Natural killer cell treated with Interleukin-12 subunit alpha and Interleukin-12 subunit beta and Interleukin-15 and Interleukin-18, amount 100 ng/mL, for 72 hours (primary cell): Measurements from ENCODE around the gene TTBK1. TPM values are rescaled to one million over a fixed set of nuclear protein-coding genes. Genes with fewer than 3 reads are reported as not detected.

Source experiments
- ATAC-seq, 2 donors: fragments of 150-1000 bp; cut with Tn5 transposase in 1 of 2; sonication (Bioruptor Pico), chemical (Tn5 transposase) in 1 of 2; 2 replicates each; pipeline ENCODE4 v1.10.0; 2021
- DNase-seq: peaks from one replicate; pipeline ENCODE4 v3.0.0; 2022; ENCODE audit warnings: low spot score
- H3K27ac Mint-ChIP-seq, 2 donors: 1 replicate in 1 of 2; 2 replicates in 1 of 2; pipeline ENCODE4 v1.8.0; 2022; ENCODE audit warnings: mixed read lengths in 2 of 2, mild to moderate bottlenecking in 1 of 2, moderate library complexity in 1 of 2
- H3K27me3 Mint-ChIP-seq, 2 donors: 1 replicate in 1 of 2; 2 replicates in 1 of 2; pipeline ENCODE4 v1.8.0; 2022; ENCODE audit warnings: mixed read lengths in 2 of 2
- H3K36me3 Mint-ChIP-seq: one replicate; pipeline ENCODE4 v1.8.0; 2022; ENCODE audit warnings: mixed read lengths
- H3K4me1 Mint-ChIP-seq, 2 donors: 1 replicate in 1 of 2; 2 replicates in 1 of 2; pipeline ENCODE4 v1.8.0; 2022; ENCODE audit warnings: low read depth in 2 of 2, mixed read lengths in 2 of 2, mild to moderate bottlenecking in 1 of 2
- H3K4me3 Mint-ChIP-seq: one replicate; pipeline ENCODE4 v1.8.0; 2022; ENCODE audit warnings: mixed read lengths
- H3K9me3 Mint-ChIP-seq: 2 replicates; pipeline ENCODE4 v1.8.0; 2022; ENCODE audit warnings: mixed read lengths
- total RNA-seq, 2 donors: library from RNA; stranded (reverse); gene quantifications; one replicate each; pipeline ENCODE4 v1.2.3, GENCODE V29; 2022

Gene TTBK1
- total RNA-seq, 2 donors from 2014 or later = 0.75 to 0.81 TPM

GRCh38 chr6:43254846-43255245 is 11.6 kb downstream of the TTBK1 start:
- Mint-ChIP-seq H3K36me3 (no peaks in the 10 kb centered on the region), H3K27me3 (peaks cover 25 to 26% of the 10 kb centered on the region in 2 donors), H3K27ac (no peak overlapping the region), H3K4me1 (peaks cover 10 to 11% of the 10 kb centered on the region in 2 donors), H3K4me3 (no peak overlapping the region), H3K9me3 (no peaks in the 10 kb centered on the region)
- ATAC-seq (no peak), DNase-seq (no peak)

DNA sequence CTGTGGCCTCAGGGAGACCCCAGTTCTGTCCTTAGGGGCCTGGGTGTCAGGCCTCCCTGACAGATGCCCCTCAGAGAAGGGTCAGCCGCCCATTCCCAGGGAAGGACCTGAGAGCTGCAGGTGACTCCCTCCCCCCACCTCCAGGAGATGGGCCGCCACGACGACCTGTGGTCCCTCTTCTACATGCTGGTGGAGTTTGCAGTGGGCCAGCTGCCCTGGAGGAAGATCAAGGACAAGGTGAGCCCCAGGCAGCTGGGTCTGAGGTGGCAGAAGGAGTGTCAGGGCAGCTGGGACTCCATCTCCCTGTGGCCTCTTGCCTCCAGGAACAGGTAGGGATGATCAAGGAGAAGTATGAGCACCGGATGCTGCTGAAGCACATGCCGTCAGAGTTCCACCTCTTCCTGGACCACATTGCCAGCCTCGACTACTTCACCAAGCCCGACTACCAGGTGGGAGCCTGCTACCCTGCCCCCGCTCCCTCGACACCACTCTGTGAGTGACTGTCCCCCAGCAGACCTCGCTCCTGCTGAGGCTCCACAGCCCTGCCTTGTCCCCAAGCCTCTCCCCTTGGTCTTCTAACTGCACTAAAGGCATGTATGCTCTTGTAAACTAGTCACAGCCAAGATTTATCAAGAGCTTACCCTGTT is 12.2 kb downstream of the TTBK1 start:
- no peak overlapping the region for H3K27ac Mint-ChIP-seq
- H3K27me3 Mint-ChIP-seq = peaks cover 25 to 26% of the 10 kb centered on the region in 2 donors
- H3K4me3 Mint-ChIP-seq = no peak overlapping the region
- DNase-seq = no peak
- no peaks in the 10 kb centered on the region for H3K36me3 Mint-ChIP-seq
- H3K4me1 Mint-ChIP-seq = peaks cover 10 to 11% of the 10 kb centered on the region in 2 donors
- ATAC-seq = no peak
- H3K9me3 Mint-ChIP-seq = no peaks in the 10 kb centered on the region

DNA sequence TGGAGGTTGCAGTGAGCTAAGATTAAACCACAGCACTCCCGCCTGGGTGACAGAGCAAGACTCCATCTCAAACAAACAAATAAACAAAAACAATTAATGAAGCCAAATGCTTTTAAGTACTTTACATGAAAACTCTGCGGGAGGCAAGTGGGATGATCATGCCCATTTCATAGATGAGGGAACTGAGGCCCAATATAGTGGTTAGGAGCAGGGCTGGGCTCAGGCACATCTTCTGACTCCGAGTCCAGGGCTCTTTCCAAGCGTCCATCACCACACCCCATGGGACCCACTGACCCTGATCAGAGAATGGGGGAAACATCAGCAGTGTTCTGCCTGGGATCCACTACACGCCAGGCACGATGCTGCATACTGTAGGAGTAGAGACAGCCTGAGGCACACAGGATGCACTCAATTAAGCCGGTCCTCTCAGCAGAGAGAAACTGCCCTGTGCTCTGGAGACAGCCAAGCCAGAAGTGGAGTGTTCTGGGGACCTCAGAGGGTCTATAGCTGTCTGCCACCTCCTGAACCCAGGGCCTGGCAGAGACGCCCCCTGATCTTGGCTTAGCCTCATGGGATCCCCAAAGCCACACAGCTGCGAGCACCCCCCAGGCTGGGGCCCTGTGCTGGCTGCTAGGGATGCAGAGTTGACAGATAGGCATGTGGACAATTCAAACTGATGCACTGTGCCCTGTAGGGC is 13.5 kb downstream of the TTBK1 start:
- Mint-ChIP-seq H3K4me1 (peaks cover 0 to 2% of the 10 kb centered on the region in 2 donors), H3K9me3 (no peaks in the 10 kb centered on the region), H3K4me3 (no peak overlapping the region), H3K27me3 (peaks cover 13 to 14% of the 10 kb centered on the region in 2 donors), H3K36me3 (no peaks in the 10 kb centered on the region), H3K27ac (no peak overlapping the region)
- DNase-seq (no peak), ATAC-seq (no peak)

DNA sequence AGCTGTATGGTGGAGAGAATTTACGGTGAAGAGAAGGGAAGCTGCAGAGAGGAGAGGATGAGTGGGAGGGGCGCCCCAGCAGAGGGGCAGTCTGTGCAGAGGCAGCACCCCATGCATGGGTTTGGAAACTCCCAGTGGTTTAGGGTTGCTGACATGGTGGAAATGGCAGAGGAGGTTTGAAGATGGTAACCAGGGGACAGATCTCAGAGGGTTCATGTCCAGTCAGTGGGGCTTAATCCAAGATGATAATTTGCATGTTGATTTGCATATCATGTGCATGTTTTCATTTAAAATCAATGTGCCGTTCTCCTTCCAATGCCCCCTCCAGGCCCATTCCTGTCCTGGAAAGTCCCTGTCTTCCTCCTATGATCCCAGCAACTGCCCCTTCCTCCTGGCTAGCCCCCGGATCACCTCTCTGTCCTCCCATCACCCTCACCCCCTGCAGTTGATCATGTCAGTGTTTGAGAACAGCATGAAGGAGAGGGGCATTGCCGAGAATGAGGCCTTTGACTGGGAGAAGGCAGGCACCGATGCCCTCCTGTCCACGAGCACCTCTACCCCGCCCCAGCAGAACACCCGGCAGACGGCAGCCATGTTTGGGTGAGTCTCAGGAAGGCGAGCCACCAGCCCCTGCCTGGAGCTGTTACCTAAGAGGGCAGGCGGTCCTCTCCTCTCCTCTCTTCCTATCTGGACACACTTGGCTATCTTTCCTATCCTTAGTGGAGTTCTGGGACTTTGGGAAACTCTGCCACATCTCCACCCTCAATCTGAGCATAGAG is 14.3 kb downstream of the TTBK1 start:
- no peaks in the 10 kb centered on the region for H3K4me1 Mint-ChIP-seq
- ATAC-seq (no peak), DNase-seq (no peak)
- H3K36me3 Mint-ChIP-seq = no peaks in the 10 kb centered on the region
- H3K9me3 Mint-ChIP-seq = no peaks in the 10 kb centered on the region
- H3K4me3 Mint-ChIP-seq = no peak overlapping the region
- no peak overlapping the region for H3K27ac Mint-ChIP-seq
- peaks cover 7 to 10% of the 10 kb centered on the region in 2 donors for H3K27me3 Mint-ChIP-seq

- Mint-ChIP-seq H3K4me3 (no peak overlapping the region), H3K27ac (no peak overlapping the region), H3K36me3 (no peaks in the 10 kb centered on the region), H3K4me1 (no peaks in the 10 kb centered on the region), H3K9me3 (no peaks in the 10 kb centered on the region), H3K27me3 (peaks cover 1 to 5% of the 10 kb centered on the region in 2 donors)
- ATAC-seq = no peak
- no peak for DNase-seq
Observed at GRCh38 chr6:43258180-43258579, 14.9 kb downstream of the TTBK1 start.

DNA sequence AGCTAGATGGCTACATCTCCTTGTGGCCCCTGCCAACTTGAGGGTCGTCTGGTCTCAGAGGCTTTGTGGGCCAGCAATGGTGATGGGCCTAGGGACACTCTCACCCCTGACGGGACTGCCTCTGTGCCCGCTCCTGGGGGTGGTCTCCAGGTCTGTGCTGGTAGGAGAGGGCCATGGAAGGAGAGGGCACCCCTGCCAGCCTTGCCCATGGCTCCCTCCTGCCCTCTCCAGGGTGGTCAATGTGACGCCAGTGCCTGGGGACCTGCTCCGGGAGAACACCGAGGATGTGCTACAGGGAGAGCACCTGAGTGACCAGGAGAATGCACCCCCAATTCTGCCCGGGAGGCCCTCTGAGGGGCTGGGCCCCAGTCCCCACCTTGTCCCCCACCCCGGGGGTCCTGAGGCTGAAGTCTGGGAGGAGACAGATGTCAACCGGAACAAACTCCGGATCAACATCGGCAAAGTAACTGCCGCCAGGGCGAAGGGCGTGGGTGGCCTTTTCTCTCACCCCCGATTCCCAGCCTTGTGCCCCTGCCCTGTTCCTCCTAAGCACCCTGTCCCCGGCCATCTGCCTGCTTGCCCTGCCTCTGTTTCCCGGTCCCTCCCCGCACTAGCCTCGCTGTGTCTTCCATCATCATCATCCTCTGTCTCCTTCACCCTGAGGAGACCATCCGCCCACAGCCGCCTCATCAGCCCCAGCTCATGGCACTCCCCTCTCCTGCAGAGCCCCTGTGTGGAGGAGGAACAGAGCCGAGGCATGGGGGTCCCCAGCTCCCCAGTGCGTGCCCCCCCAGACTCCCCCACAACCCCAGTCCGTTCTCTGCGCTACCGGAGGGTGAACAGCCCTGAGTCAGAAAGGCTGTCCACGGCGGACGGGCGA is 15.8 kb downstream of the TTBK1 start:
- Mint-ChIP-seq H3K36me3 (no peaks in the 10 kb centered on the region), H3K27me3 (peaks cover 0 to 8% of the 10 kb centered on the region in 2 donors), H3K9me3 (no peaks in the 10 kb centered on the region), H3K4me3 (no peak overlapping the region), H3K27ac (no peak overlapping the region), H3K4me1 (peaks cover 4 to 6% of the 10 kb centered on the region in 2 donors)
- no peak for DNase-seq
- no peak for ATAC-seq

DNA sequence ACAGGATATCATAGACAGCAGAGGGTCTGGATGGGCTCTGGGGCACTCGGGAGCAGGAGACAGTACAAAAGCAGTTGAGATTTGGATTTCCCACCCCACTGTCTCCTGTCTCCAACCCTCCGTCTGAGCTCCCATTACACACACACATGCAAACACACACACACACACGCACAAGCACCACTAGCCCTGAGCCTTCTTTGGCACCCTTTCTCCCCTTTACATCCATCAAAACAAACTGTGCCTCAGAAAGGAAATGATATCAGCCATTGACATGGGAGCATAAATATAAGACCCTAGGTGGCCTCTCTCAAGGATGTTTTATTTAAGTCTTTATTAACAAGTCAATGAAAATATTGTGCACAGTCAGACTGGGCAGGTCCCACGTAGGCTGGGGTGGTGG is 17.5 kb downstream of the TTBK1 start:
- H3K4me1 Mint-ChIP-seq = peaks cover 4 to 6% of the 10 kb centered on the region in 2 donors
- no peak overlapping the region for H3K27ac Mint-ChIP-seq
- ATAC-seq (no peak), DNase-seq (no peak)
- no peaks in the 10 kb centered on the region for H3K36me3 Mint-ChIP-seq
- no peaks in the 10 kb centered on the region for H3K9me3 Mint-ChIP-seq
- H3K4me3 Mint-ChIP-seq = no peak overlapping the region
- H3K27me3 Mint-ChIP-seq = peaks cover 0 to 12% of the 10 kb centered on the region in 2 donors

DNA sequence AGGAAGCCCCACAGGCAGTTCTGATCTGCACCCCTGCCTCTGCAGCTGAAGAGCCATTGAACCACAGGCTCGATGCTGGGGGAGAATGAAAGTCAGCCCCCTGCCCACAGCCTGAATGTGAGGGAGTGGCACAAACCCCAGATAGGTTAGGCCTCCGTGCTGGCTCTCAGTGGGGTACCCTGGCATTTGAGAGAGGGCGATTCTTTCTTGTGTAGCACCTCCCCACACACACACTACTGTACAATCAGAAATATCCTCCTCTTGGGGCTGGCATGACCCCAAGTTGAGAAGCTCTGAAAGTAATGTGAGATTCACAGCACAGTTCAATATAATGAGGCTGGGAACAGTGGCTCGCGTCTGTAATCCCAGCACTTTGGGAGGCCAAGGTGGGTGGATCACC is 17.9 kb downstream of the TTBK1 start:
- Mint-ChIP-seq H3K4me3 (no peak overlapping the region), H3K9me3 (no peaks in the 10 kb centered on the region), H3K36me3 (no peaks in the 10 kb centered on the region), H3K27me3 (peaks cover 0 to 11% of the 10 kb centered on the region in 2 donors), H3K27ac (no peak overlapping the region), H3K4me1 (peaks cover 4 to 6% of the 10 kb centered on the region in 2 donors)
- no peak for DNase-seq
- ATAC-seq = no peak

DNA sequence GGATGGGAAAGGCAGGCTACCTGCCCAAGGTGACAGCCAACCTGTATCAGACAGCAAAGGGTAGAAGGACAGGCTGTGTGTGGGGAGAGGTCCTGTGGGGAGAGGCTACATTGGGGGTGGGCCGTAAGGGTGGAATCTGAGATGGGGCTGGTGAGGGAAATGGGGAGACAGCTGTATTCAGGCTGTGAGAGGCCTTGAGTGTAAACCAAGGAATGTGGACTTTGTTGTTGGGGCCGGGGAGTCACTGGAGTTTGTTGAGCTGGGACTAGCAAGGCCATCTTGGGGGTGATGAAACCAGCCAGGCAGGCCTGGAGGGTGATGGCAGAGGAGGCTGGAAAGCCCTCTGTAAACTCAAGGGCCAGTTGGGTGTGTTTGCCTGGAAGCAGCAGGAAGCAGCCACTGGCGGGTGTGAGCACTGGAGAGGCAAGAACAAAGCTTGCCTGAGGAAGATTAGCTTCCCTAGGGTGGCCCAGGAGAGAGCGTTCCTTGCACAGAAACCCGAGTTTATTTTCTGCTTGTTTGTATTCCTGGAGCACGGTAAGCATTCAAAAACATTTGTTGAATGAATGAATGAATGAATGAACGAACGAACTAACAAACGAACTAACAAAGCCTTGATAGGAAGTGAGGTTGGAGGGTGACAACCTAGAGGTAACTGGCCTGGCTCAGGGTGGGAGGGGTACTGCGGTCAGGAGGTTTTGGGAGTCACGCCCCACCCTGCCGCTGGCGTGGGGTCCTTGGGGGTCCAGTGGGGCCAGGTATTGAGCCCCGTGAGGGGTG is 18.9 kb downstream of the TTBK1 start:
- H3K27me3 Mint-ChIP-seq = peaks cover 0 to 9% of the 10 kb centered on the region in 2 donors
- H3K27ac Mint-ChIP-seq = no peak overlapping the region
- H3K4me1 Mint-ChIP-seq = peaks cover 4 to 6% of the 10 kb centered on the region in 2 donors
- H3K36me3 Mint-ChIP-seq = no peaks in the 10 kb centered on the region
- no peaks in the 10 kb centered on the region for H3K9me3 Mint-ChIP-seq
- H3K4me3 Mint-ChIP-seq = no peak overlapping the region
- no peak for DNase-seq
- no peak for ATAC-seq

- Mint-ChIP-seq H3K36me3 (no peaks in the 10 kb centered on the region), H3K27me3 (peaks cover 0 to 12% of the 10 kb centered on the region in 2 donors), H3K4me1 (peaks cover 4 to 6% of the 10 kb centered on the region in 2 donors), H3K9me3 (no peaks in the 10 kb centered on the region), H3K27ac (no peak overlapping the region), H3K4me3 (no peak overlapping the region)
- no peak for DNase-seq
- no peak for ATAC-seq
Observed at GRCh38 chr6:43262780-43263313, 19.6 kb downstream of the TTBK1 start.

- peaks cover 4 to 6% of the 10 kb centered on the region in 2 donors for H3K4me1 Mint-ChIP-seq
- H3K27ac Mint-ChIP-seq = no peak overlapping the region
- peak; percentile 80 for DNase-seq
- no peaks in the 10 kb centered on the region for H3K36me3 Mint-ChIP-seq
- H3K4me3 Mint-ChIP-seq = no peak overlapping the region
- ATAC-seq = peak; percentile 83 to 85
- no peaks in the 10 kb centered on the region for H3K9me3 Mint-ChIP-seq
- H3K27me3 Mint-ChIP-seq = peaks cover 0 to 12% of the 10 kb centered on the region in 2 donors
Observed at GRCh38 chr6:43263314-43264178, 20.3 kb downstream of the TTBK1 start.
